HEK293T (cell line): ENCODE results near the gene TRERF1.
"Not testable (repeated sequence)": the region's sequence is repeated elsewhere in the genome, so short reads cannot be mapped to it uniquely, and the experiment has no call there.

ENCODE experiments used
- CTCF ChIA-PET: fragments of 350-600 bp; formaldehyde crosslinking; extraction: SDS; loops from one replicate; lab custom pipeline; 2021; ENCODE audit warnings: antibody characterized with exemption, inconsistent platforms; lab: Yijun Ruan, JAX
- POLR2A ChIA-PET: fragments of 350-600 bp; formaldehyde crosslinking; extraction: SDS; loops from one replicate; lab custom pipeline; 2020; ENCODE audit warnings: antibody characterized with exemption, inconsistent platforms; lab: Yijun Ruan, JAX
- DNase-seq: peaks from one replicate; pipeline ENCODE4 v3.0.0; 2012; ENCODE audit warnings: mixed read lengths; ENCODE audit errors: extremely low spot score
- ARNT ChIP-seq: fragments of 450-650 bp; IDR thresholded peaks from 2 replicates; pipeline ENCODE4 v1.6.1; 2017; ENCODE audit warnings: mild to moderate bottlenecking
- BHLHE40 ChIP-seq: fragments of 450-650 bp; IDR thresholded peaks from 2 replicates; pipeline ENCODE4 v1.6.1; 2016; ENCODE audit warnings: mild to moderate bottlenecking, moderate library complexity, borderline replicate concordance
- CTBP1 ChIP-seq: fragments of 450-650 bp; IDR thresholded peaks from 2 replicates; pipeline ENCODE4 v1.6.1; 2016; ENCODE audit warnings: borderline replicate concordance
- ELF4 ChIP-seq: fragments of 450-650 bp; IDR thresholded peaks from 2 replicates; pipeline ENCODE4 v1.6.1; 2017; ENCODE audit warnings: antibody characterized with exemption
- FOXA1 ChIP-seq: fragments of 450-650 bp; IDR thresholded peaks from 2 replicates; pipeline ENCODE4 v1.6.1; 2016; ENCODE audit warnings: mild to moderate bottlenecking
- FOXK2 ChIP-seq: fragments of 450-650 bp; IDR thresholded peaks from 2 replicates; pipeline ENCODE4 v1.6.1; 2016; ENCODE audit warnings: mild to moderate bottlenecking
- FOXM1 ChIP-seq: fragments of 450-650 bp; IDR thresholded peaks from 2 replicates; pipeline ENCODE4 v1.6.1; 2017; ENCODE audit warnings: mild to moderate bottlenecking, borderline replicate concordance
- HDGF ChIP-seq: fragments of 450-650 bp; IDR thresholded peaks from 2 replicates; pipeline ENCODE4 v1.6.1; 2017; ENCODE audit warnings: antibody characterized with exemption, borderline replicate concordance
- L3MBTL2 ChIP-seq: fragments of 450-650 bp; conservative IDR thresholded peaks from 2 replicates; pipeline ENCODE4 v1.6.1; 2016; ENCODE audit warnings: mild to moderate bottlenecking
- LEF1 ChIP-seq: fragments of 450-650 bp; IDR thresholded peaks from 2 replicates; pipeline ENCODE4 v1.6.1; 2017; ENCODE audit warnings: mild to moderate bottlenecking, borderline replicate concordance
- NFRKB ChIP-seq: fragments of 450-650 bp; IDR thresholded peaks from 2 replicates; pipeline ENCODE4 v1.6.1; 2016; ENCODE audit warnings: mild to moderate bottlenecking, moderate library complexity
- SP1 ChIP-seq: fragments of 450-650 bp; IDR thresholded peaks from 2 replicates; pipeline ENCODE4 v1.6.1; 2017
- SUZ12 ChIP-seq: fragments of 450-650 bp; IDR thresholded peaks from 2 replicates; pipeline ENCODE4 v1.6.1; 2016; ENCODE audit warnings: mild to moderate bottlenecking
- TARDBP ChIP-seq: fragments of 450-650 bp; IDR thresholded peaks from 2 replicates; pipeline ENCODE4 v1.6.1; 2016
- ZNF384 ChIP-seq: fragments of 450-650 bp; IDR thresholded peaks from 2 replicates; pipeline ENCODE4 v1.6.1; 2016
- TF ChIP-seq, protein P1 (sequence below): fragments of 450-650 bp; IDR thresholded peaks from 2 replicates; pipeline ENCODE4 v1.6.1; 2016

TRERF1 gene

DNA sequence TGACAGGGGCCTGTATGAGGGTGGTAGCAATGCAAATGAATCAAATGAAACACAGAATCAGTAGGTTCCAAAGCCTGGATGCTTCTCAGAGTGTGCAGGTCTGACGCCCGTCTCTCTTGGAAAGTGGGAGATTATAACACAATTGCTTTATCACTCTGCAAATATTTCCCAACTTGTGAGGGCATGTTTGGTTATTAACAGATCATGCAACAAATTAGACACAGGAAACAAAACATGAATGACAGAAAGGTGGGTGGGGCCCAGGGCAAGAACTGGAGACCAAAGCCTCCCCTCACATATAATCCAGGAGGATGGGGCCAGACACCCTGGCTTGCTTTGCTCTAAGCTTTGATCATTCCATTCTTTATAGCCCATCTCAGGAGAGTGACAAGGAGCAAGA lies 125.5 kb downstream of the TRERF1 start:
- ChIA-PET CTCF (interaction anchor here (0.7 kb wide), 1 partner anchor 1070 kb away, joined by 3 read pairs; no protein-coding TSS in a partner anchor), POLR2A (no interaction called here)
- TF ChIP-seq FOXA1 (no peak), ARNT (no peak), ELF4 (no peak), SP1 (no peak), FOXM1 (no peak)

DNA sequence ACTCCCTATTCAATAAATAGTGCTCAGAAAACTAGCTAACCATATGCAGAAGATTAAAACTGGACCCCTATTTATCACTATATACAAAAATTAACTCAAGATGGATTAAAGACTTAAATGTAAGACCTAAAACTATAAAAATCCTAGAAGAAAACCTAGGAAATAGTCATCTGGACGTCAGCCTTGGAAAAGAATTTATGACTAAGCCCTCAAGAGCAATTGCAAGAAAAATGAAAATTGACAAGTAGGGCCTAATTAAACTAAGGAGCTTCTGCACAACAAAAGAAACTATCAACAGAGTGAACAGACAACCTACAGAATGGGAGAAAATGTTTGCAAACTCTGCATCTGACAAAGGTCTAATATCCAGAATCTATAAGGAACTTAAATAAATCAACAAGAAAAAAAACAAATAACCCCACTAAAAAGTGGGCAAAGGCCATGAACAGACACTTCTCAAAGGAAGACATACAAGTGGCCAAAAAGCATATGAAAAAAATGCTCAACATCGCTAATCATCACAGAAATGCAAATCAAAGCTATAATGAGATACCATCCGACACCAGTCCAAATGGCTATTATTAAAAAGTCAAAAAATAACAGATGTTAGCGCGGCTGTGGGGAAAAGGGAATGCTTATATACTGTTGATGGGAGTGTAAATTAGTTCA lies 126.9 kb downstream of the TRERF1 start:
- DNase-seq, POLR2A ChIA-PET: not testable (repeated sequence)
- CTCF ChIA-PET, result interaction anchor here (0.6 kb wide), 1 partner anchor 907 kb away, joined by 3 read pairs; no protein-coding TSS in a partner anchor

More for the DNA sequence above, 125.5 kb downstream of the TRERF1 start:
- no peak for DNase-seq

DNA sequence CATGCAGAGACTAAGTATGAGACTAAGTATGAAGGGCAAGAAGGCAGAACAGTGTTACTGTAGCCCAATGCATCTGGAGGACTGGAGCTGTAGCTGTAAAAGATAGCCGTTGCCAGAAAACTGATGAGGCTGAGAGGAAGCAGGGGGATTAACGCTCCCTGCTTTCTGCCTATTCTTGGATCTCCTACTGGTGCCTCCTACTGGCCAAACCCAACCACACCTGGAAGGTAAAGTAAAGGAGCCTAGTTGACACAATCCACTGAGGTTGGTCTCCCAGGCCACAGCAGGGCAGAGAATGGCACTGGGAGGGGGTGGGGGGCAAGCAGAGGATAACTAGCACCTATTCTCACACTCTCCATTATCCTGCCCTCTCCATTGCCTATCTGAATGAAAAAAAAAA lies 129.1 kb downstream of the TRERF1 start:
- CTCF ChIA-PET, result no interaction called here
- no peak for TF ChIP-seq ARNT
- TF ChIP-seq L3MBTL2, result no peak
- no peak for TF ChIP-seq FOXA1
- DNase-seq, result no peak
- POLR2A ChIA-PET, result no interaction called here

DNA sequence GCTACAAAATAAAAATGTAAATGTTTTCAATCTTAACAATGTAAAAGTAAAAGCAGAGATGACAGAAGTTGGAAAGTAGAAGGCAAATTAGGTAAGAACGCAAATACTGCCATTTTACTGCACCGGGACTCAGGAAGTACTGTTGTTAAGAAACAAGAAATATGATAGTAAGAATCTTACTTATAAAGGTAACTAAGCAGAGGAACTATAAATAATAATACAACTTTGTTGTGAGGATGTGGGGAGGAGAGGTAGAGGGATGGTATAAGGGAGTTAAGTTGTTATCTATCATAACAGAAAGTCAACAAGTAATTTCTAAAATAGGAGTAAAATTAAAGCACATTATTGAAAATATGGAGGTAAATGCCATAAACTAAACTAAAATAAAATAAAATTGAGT lies 129.8 kb downstream of the TRERF1 start:
- CTCF ChIA-PET, result no interaction called here
- no peak for DNase-seq
- POLR2A ChIA-PET, result no interaction called here
- TF ChIP-seq, protein P1, sequence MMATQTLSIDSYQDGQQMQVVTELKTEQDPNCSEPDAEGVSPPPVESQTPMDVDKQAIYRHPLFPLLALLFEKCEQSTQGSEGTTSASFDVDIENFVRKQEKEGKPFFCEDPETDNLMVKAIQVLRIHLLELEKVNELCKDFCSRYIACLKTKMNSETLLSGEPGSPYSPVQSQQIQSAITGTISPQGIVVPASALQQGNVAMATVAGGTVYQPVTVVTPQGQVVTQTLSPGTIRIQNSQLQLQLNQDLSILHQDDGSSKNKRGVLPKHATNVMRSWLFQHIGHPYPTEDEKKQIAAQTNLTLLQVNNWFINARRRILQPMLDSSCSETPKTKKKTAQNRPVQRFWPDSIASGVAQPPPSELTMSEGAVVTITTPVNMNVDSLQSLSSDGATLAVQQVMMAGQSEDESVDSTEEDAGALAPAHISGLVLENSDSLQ, result no peak
- no peak for TF ChIP-seq ARNT
- TF ChIP-seq FOXM1, result no peak
- TF ChIP-seq NFRKB, result no peak
- TF ChIP-seq TARDBP, result no peak
- TF ChIP-seq SUZ12, result no peak
- TF ChIP-seq CTBP1, result no peak
- TF ChIP-seq FOXK2, result no peak
- TF ChIP-seq L3MBTL2, result no peak
- no peak for TF ChIP-seq BHLHE40
- no peak for TF ChIP-seq ZNF384
- no peak for TF ChIP-seq LEF1

DNA sequence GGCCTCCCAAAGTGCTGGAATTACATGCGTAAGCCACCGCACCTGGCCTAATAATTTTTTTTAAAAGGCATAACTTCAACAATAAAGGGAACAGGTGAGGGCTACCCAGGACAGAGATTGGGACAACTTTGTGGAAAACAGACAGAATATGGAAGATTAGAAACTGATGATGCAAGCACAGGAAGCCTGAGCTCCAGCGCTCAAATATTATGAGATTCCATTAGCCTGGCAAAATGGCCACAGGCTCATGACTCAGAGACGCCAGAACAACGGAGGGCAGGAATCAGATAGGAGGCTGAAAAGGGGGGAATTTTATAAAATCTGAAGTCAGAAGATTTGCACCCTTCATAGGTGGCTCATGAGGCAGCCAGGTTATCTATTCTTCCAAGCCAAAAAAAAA lies 131.0 kb downstream of the TRERF1 start:
- ChIA-PET POLR2A (no interaction called here), CTCF (no interaction called here)
- no peak for DNase-seq
- TF ChIP-seq FOXA1 (no peak), ELF4 (no peak), TARDBP (no peak), ZNF384 (no peak), ARNT (no peak), CTBP1 (no peak), NFRKB (no peak), SUZ12 (no peak), FOXM1 (no peak), HDGF (no peak)
- TF ChIP-seq, protein P1, result no peak

DNA sequence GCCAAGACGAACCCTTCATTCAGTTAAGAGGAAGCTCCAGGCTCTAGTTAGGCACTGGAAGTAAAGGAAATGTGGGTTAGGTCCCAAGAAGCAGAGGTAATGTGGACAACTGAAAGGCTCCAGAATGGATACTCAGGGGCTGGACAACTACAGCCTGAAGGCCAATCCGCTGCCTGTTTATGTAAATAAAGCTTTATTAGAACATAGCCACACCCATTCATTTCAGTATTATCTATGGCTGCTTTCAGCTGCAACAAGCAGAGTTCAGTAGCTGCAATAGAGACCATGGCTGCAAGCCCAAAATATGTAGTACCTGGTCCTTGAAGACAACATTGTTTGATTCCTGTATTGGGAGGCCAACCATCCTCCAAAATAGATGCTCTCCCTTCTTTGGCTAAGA lies 133.2 kb downstream of the TRERF1 start:
- CTCF ChIA-PET, result no interaction called here
- POLR2A ChIA-PET, result no interaction called here
- DNase-seq, result no peak

DNA sequence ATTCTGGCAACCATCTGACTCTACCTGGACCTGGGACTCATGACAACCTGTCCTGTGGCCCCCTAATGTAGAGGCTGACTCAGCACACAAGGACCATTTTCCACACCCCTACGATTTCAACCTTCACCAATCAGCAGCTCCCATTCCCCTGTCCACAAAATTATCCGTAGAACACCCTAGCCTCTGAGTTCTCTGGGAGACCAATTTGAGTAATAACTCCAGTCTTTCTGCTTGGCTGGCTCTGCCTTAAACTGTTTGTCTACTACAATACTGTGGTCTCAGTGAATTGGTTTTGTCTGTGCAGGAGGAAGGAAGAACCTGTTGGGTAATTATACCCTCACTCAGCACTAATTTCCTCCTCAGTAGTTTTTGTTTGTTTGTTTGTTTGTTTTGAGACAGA lies 134.7 kb downstream of the TRERF1 start:
- TF ChIP-seq CTBP1 (no peak), FOXM1 (no peak), ARNT (no peak), SUZ12 (no peak), LEF1 (no peak), L3MBTL2 (no peak), FOXA1 (no peak), HDGF (no peak), ELF4 (no peak), BHLHE40 (no peak), NFRKB (no peak)
- TF ChIP-seq, protein P1, result no peak
- ChIA-PET POLR2A (no interaction called here), CTCF (no interaction called here)
- no peak for DNase-seq

More for the DNA sequence above, 133.2 kb downstream of the TRERF1 start:
- TF ChIP-seq FOXA1, result no peak
- TF ChIP-seq HDGF, result no peak
